ENCODE measurements around the gene ANXA11.

DNA sequence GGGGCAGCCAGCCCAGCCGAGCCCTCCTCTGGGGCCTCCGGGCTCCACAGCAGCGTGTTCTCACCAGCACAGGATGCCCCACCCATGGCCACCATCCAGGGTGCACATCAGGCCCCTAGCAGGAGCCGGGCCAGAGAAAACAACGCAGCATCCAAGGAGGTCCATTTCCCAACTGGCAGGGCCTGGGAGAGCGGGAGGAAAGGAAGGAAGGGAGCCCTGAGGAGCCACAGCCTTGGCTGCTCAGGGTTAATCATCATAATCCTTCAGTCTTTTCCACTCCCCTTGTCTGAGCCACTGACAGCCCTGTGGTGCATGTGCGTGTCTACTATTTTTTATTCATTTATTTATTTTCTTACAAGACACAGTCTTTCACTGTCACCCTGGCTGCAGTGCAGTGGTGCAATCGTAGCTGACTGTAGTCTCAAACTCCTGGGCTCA is 69.2 kb downstream of the ANXA11 start:
- TF ChIP-seq, protein P1, sequence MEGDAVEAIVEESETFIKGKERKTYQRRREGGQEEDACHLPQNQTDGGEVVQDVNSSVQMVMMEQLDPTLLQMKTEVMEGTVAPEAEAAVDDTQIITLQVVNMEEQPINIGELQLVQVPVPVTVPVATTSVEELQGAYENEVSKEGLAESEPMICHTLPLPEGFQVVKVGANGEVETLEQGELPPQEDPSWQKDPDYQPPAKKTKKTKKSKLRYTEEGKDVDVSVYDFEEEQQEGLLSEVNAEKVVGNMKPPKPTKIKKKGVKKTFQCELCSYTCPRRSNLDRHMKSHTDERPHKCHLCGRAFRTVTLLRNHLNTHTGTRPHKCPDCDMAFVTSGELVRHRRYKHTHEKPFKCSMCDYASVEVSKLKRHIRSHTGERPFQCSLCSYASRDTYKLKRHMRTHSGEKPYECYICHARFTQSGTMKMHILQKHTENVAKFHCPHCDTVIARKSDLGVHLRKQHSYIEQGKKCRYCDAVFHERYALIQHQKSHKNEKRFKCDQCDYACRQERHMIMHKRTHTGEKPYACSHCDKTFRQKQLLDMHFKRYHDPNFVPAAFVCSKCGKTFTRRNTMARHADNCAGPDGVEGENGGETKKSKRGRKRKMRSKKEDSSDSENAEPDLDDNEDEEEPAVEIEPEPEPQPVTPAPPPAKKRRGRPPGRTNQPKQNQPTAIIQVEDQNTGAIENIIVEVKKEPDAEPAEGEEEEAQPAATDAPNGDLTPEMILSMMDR (tag by site-specific recombination; IDR thresholded peaks at IDR 0.05): no peak
- TF ChIP-seq ZNF121 (tag by site-specific recombination; IDR thresholded peaks at IDR 0.05): no peak
- TF ChIP-seq, protein P2, sequence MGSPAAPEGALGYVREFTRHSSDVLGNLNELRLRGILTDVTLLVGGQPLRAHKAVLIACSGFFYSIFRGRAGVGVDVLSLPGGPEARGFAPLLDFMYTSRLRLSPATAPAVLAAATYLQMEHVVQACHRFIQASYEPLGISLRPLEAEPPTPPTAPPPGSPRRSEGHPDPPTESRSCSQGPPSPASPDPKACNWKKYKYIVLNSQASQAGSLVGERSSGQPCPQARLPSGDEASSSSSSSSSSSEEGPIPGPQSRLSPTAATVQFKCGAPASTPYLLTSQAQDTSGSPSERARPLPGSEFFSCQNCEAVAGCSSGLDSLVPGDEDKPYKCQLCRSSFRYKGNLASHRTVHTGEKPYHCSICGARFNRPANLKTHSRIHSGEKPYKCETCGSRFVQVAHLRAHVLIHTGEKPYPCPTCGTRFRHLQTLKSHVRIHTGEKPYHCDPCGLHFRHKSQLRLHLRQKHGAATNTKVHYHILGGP (tag by site-specific recombination; IDR thresholded peaks at IDR 0.05): no peak
- TF ChIP-seq, protein P3, sequence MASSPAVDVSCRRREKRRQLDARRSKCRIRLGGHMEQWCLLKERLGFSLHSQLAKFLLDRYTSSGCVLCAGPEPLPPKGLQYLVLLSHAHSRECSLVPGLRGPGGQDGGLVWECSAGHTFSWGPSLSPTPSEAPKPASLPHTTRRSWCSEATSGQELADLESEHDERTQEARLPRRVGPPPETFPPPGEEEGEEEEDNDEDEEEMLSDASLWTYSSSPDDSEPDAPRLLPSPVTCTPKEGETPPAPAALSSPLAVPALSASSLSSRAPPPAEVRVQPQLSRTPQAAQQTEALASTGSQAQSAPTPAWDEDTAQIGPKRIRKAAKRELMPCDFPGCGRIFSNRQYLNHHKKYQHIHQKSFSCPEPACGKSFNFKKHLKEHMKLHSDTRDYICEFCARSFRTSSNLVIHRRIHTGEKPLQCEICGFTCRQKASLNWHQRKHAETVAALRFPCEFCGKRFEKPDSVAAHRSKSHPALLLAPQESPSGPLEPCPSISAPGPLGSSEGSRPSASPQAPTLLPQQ (tag by site-specific recombination; IDR thresholded peaks at IDR 0.05): no peak
- TF ChIP-seq ZNF747 (tag by site-specific recombination; IDR thresholded peaks at IDR 0.05): no peak

Measured in HEK293 (cell line).